Cardiac fibroblast (primary cell): ENCODE data around the gene GRM1.

Source experiments
- DNase-seq, 2 donors: peaks; one replicate each; pipeline versions ENCODE4 v3.0.0 to v3.0.0-alpha.2; 2010; ENCODE audit warnings: low read depth in 2 of 2
- H3K4me3 ChIP-seq, 2 donors: replicated peaks in 1 of 2; 1 replicate in 1 of 2; 2 replicates in 1 of 2; pipeline ENCODE4 v1.5.1; 2011; ENCODE audit warnings: low read depth in 2 of 2, low read length in 2 of 2, mild to moderate bottlenecking in 2 of 2, moderate library complexity in 1 of 2
- TF ChIP-seq, protein P1 (sequence below): IDR thresholded peaks from one replicate; pipeline ENCODE4 v1.5.1; 2011; ENCODE audit warnings: low read depth, mild to moderate bottlenecking, low read length, inconsistent platforms

GRM1 gene

DNA sequence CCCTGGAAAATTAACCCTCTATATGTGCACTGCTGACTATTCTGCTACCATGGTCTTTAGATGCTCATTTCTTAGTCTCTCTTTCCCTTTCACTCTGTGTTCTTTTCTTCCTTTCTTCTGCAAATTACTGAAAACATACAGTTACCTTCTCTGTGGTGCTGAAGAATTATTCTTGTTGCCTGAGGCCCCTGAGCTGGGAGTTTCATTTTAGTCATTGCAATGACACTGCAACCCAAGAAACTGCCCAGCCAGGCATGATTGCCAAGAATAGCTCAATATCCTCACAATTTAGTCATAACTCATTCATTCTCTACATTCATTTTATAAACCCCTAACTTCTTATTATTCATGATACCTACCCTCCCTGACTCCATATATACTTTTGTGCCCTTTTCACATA is 269.0 kb downstream of the GRM1 start:
- H3K4me3 ChIP-seq, result no peak overlapping the region
- TF ChIP-seq, protein P1, sequence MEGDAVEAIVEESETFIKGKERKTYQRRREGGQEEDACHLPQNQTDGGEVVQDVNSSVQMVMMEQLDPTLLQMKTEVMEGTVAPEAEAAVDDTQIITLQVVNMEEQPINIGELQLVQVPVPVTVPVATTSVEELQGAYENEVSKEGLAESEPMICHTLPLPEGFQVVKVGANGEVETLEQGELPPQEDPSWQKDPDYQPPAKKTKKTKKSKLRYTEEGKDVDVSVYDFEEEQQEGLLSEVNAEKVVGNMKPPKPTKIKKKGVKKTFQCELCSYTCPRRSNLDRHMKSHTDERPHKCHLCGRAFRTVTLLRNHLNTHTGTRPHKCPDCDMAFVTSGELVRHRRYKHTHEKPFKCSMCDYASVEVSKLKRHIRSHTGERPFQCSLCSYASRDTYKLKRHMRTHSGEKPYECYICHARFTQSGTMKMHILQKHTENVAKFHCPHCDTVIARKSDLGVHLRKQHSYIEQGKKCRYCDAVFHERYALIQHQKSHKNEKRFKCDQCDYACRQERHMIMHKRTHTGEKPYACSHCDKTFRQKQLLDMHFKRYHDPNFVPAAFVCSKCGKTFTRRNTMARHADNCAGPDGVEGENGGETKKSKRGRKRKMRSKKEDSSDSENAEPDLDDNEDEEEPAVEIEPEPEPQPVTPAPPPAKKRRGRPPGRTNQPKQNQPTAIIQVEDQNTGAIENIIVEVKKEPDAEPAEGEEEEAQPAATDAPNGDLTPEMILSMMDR, result no peak
- peak in 1 of 2 donors; percentile 34 for DNase-seq

DNA sequence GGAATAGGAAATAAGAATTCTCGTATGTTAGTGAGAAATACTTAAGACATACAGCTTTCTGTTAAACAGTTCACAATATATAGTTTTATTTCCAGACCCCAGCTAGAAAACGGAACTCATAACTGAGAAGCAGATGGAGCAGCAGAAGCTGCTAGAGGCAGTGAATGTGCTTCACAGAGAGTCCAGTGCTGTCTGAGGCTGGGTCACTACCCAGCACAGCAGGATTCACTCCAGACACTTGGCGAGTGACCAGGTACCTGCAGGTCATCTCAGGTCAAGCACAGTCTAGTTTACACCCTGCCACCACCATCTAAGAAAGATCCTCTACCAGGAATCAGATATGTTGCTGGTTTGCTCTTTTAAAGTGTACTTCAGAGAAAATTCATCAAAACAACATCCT is 271.7 kb downstream of the GRM1 start:
- DNase-seq, result no peak
- H3K4me3 ChIP-seq, result no peak overlapping the region
- TF ChIP-seq, protein P1, result no peak

DNA sequence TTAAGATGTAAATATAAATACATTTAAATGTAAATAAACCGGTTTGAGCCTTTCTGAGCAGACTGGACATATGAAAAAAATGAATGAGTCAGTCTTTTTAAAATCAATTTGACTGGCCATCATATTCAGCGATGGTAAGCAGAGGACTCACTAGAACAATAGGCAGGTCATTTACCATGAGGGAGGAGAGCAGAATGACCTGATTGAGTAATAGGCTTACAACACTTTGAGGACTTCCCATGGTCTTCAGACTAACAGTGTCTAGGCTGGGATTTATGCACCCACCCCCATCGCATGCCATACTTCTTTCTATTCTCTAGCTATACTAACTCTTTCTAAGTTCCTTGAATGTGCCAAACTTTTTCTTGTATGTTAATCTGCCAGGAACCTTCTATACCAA is 272.9 kb downstream of the GRM1 start:
- DNase-seq, result peak in 1 of 2 donors; percentile 60
- H3K4me3 ChIP-seq, result no peak overlapping the region
- TF ChIP-seq, protein P1, result no peak

DNA sequence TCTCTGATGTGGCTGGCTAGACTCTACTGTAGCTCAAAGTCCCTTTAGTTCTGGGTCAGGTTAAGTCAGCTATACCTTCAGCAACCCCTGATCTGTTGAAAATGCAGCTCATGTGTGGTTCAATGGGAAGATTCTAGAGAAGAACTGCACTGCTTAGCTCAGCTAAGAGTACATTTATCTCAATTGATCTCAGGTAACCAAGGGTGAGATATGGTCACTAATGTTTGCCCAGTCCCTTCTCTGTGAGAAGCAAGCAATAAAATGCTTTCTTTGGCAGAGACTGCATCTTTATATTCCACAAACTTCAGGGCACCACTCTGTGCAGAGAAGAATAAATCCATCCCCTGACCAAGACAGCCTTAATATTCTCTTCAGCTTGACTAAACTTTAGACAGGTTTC is 274.1 kb downstream of the GRM1 start:
- no peak for DNase-seq
- H3K4me3 ChIP-seq, result no peak overlapping the region
- TF ChIP-seq, protein P1, result no peak

DNA sequence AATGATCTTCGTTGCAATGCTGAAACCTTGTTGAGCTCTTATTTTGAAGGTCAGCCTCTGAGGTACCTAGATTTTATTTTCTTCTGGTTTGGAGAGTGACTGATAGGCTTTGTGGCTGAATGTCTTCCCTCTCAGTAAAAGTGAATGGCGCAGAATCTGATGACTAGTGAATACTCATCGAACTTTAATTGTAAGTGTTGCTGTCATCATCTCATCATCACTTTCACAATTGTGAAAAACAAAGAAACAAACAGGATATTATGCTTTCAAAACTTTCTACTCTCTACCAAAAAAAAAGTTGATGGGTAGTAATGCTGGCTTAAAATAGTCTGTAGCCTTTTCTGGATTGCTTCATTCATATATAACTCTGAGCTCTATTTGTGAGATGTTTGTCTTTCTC is 275.3 kb downstream of the GRM1 start:
- DNase-seq, result no peak
- TF ChIP-seq, protein P1, result no peak
- no peak overlapping the region for H3K4me3 ChIP-seq

DNA sequence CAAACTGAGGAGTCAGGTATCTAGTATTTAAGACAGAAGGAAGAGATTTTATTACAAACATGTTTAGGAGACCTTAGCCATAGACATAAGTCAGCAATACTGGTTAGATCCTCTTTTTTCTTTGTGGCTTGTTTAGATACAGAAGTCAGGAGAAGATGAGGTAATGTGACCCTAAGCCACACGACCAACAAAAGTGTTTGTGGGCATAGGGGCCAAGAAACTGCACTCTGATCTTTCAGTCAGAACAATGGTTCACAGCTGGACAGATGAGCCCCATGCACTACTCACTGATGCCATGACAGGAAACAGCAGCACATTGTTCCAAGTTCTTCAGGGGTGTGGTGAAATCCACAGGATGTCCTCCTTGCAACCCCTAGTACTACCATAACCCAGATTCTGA is 276.2 kb downstream of the GRM1 start:
- H3K4me3 ChIP-seq, result no peak overlapping the region
- peak; percentile 9 to 37 for DNase-seq
- TF ChIP-seq, protein P1, result no peak

DNA sequence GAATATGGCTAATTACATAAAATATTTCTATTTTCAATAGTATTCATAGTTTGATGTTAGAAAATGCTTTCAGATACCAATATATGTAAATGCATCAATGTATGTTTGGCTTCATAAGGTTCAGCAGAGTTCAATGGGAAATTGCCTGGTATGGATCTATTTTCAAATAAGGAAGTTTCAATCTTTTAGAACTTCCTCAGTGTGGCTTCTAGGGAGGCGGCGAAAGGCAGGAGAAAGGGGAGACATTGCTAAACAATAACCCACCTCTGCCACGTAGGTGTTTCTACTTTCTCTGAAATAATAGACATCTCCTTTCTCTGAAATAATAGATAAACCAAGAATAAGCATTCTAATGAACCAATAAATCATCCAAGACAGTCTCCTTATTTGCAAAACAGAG is 277.1 kb downstream of the GRM1 start:
- H3K4me3 ChIP-seq, result no peak overlapping the region
- DNase-seq, result no peak
- TF ChIP-seq, protein P1, result no peak
